H54 (cell line): ENCODE data around the gene GPR142.
A peak's percentile ranks its signal among the peaks of the same experiment; 100 is the strongest.

ENCODE experiments used
- DNase-seq: peaks from one replicate; pipeline ENCODE4 v3.0.0; 2011; ENCODE audit warnings: low spot score, mixed read lengths; ENCODE audit not compliant: insufficient read length
- FAIRE-seq: peaks from 3 replicates; lab custom pipeline; 2011; peaks lifted over from hg19 to GRCh38; lab: Jason Lieb, UNC
- POLR2A ChIP-seq: IDR thresholded peaks from 2 replicates; pipeline ENCODE4 v1.6.1; 2011; ENCODE audit warnings: low read depth, mild to moderate bottlenecking, low read length

Gene GPR142

GRCh38 chr17:74354561-74354960, 12.7 kb upstream of the GPR142 start:
- DNase-seq (no peak), FAIRE-seq (no peak)
- no peak for TF ChIP-seq POLR2A

- DNase-seq (no peak), FAIRE-seq (no peak)
- no peak for TF ChIP-seq POLR2A
Observed at GRCh38 chr17:74355065-74355464, 12.2 kb upstream of the GPR142 start.

GRCh38 chr17:74356646-74357465, 10.4 kb upstream of the GPR142 start:
- FAIRE-seq (no peak), DNase-seq (no peak)
- no peak for TF ChIP-seq POLR2A

DNA sequence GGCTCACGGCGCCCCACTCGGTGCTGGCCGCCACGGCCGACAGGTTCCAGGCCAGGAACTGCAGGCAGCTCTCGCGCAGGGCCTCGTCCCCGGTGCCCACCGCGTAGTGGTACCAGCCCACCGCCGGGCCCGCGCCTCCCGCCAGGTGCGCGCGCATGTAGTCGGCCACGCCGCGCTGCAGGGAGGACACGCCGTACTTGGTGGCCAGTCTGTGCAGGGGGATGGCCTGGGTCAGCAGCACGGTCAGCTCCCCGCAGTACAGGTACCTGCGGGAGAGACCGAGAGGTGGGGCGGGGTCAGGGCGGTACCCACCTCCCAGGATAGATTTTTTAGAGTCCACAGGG, 9.9 kb upstream of the GPR142 start:
- no peak for TF ChIP-seq POLR2A
- no peak for DNase-seq
- no peak for FAIRE-seq

- no peak for FAIRE-seq
- no peak for TF ChIP-seq POLR2A
- DNase-seq: no peak
Observed at GRCh38 chr17:74358697-74359096, 8.6 kb upstream of the GPR142 start.

DNA sequence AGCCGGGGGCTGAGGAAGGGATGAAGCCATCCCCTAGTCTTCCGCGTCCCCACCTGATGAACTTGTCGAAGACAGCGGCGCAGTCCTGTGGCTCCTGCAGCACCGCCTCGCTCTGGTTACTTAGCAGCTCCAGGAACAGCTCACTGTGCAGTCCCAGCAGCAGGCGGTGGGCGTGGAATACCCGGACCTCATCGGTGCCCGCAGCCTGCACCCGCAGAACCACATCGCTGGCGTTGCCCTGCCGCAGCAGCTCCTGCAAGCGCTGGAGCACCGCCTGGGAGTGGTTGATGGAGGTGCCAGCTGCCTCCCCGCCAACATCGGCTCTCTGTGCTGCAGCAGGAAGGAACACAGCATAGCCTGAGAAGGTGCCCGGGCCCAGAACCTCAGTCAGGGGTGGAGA, 7.4 kb upstream of the GPR142 start:
- FAIRE-seq (no peak), DNase-seq (no peak)
- TF ChIP-seq POLR2A: no peak

DNA sequence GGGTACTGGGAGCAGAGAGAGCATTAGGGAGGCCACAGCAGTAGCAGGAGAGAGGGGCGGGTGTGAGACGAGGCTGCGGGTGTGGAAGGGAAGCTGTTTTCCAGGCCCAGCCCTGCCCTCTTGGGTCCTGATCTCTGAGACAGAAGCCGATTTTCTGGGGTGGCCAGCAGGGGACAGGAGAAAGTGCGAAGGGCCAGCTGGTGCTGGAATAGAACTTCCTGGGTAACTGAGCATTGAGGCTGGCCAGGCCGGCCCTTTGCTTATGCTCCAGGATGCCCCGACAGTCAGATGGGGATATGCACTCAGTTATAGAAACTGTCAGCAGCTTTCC, 6.4 kb upstream of the GPR142 start:
- FAIRE-seq: no peak

DNA sequence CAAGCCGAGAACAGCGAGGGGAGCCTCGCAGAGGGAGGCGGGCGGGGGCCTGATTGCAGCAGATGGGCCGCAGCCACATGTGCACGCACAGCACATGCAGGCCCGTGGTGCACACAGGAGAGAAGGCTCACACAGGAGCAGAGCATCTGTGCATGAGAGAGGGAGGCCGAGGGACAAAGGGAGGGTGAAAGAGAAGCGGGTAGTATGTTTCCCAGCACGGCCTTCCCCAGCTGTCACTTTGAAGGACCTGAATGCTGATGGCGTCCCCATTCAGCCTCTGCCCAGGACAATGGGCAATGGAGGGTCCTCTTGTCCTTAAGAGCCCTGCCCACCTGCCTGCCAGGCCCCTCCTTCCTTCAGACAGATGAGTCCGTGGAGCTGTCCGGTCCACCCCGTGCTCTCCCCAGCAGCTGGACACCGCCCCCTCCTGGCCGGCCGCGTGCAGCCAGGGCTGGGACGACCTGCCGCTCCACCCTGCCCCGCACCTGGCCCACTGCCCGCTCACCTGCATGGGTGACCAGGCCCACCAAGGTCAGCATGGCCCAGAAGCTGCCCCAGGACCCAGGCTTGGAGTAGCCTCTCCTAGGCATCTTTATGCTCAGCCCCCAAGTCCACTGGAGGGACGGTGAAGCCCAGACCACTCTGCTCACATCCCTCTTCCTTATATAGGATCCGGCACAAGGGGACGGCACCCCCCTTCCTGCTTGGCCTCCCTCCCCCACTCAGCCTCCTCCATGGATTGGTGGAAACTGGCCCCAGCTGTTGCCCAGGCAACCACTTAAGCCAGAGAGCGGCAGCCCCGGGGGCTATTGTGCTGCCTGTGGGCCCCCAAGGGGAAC, 5.9 kb upstream of the GPR142 start, which contains the start of gene BTBD17:
Gene BTBD17, minus strand, starts transcription at position 639 of the 839 bp plus-strand sequence. Its CDS starts 49 bp downstream, at position 590.
- peak; percentile 72 for DNase-seq
- no peak for FAIRE-seq
- no peak for TF ChIP-seq POLR2A

More for the DNA sequence above, 6.4 kb upstream of the GPR142 start:
- TF ChIP-seq POLR2A: no peak
- no peak for DNase-seq

DNA sequence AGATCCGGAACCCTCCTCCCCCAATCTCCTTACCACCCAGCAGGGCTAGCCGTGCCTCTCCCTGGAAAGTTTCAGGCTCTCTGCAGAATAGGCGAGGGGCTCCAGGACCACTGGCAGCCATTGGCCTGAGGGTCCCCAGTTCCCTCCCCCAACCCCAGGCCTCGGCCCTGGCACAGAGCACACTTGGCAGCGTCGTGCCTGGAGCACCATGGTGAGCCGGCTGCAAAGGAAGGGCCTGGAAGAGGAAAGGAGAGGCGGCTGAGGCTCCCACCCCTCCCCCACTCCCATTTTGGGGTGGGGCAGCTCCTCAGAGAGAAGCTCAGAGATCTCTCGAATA, 5.3 kb upstream of the GPR142 start:
- FAIRE-seq: no peak
- no peak for DNase-seq
- no peak for TF ChIP-seq POLR2A

GRCh38 chr17:74362810-74363498, 4.4 kb upstream of the GPR142 start:
- DNase-seq (no peak), FAIRE-seq (no peak)
- TF ChIP-seq POLR2A: no peak

DNA sequence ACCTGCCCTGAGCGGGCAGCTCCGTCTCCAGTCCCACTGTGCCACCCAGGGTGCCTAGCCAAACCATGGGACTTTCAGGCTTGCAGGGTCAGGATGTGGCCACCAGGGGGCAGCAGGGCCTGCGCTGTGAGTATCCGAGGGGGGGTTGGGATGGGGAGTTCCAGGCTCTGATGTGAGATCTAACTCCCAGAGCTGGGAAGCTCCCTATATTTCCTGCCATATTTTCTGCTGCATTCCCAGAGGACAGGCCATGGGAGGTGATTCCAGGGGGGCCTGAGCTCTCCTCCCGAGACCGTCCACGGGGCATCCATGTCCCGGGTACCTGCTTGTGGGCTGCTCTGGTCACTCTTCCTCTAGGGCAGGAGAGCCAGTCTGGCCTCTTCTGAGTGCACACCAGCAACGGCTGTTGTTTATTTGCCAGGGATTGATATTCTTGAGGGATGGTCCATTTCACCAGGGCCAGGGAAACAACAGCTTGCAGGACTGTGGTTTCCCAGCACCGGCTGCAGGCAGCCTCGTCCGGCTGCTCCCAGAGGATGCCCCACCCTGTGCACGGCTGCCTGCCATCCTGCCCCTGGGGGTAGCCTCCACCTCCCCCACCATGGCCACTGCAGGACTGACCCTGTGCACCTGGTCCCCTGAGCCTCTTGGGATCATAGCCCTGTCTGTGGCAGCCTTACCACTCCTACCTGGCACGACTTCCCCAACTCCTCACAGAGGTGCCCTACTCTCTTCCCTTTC, 1.2 kb downstream of the GPR142 start:
- DNase-seq (peak; percentile 92), FAIRE-seq (no peak)
- no peak for TF ChIP-seq POLR2A

DNA sequence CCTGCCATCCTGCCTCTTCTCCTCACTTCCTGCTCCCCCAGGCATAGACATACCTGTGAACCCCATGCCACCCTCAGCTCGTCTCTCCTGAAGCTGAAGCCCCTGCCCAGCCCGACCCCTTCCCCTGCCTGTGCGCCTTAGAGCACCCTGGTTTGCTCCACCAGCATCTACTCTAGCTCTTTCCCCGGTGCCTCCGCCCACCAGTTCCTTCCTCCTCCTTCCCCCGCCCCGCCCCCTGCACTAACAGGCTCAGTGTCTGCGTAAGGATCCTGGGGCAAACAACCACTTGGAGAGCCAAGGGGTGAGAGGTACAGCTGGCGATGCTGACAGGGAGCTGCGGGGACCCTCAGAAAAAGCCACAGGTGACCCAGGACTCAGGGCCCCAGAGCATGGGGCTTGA, 1.9 kb downstream of the GPR142 start:
- DNase-seq (no peak), FAIRE-seq (no peak)
- TF ChIP-seq POLR2A: no peak

GRCh38 chr17:74369665-74370490, 2.6 kb downstream of the GPR142 start:
- DNase-seq (no peak), FAIRE-seq (no peak)
- TF ChIP-seq POLR2A: no peak
